HG03520 (cell line): ENCODE results near the gene BCL2.

Experiments used
- ATAC-seq: cut with Tn5 transposase; IDR thresholded peaks from one replicate; pipeline ENCODE4 v1.9.1; 2021; ENCODE audit warnings: mild to moderate bottlenecking, moderate library complexity; ENCODE audit not compliant: unreplicated experiment

BCL2 gene

GRCh38 chr18:63329431-63330145 lies 10.0 kb upstream of the BCL2 start:
- ATAC-seq = no peak

- no peak for ATAC-seq
Measured at GRCh38 chr18:63326011-63326410, 6.4 kb upstream of the BCL2 start.

GRCh38 chr18:63325086-63325686 lies 5.6 kb upstream of the BCL2 start:
- ATAC-seq = no peak

- no peak for ATAC-seq
Measured at GRCh38 chr18:63322908-63323634, 3.5 kb upstream of the BCL2 start.

GRCh38 chr18:63322206-63322605 lies 2.6 kb upstream of the BCL2 start:
- no peak for ATAC-seq

- ATAC-seq = no peak
Measured at GRCh38 chr18:63321291-63321690, 1.7 kb upstream of the BCL2 start.

- ATAC-seq = no peak
Measured at GRCh38 chr18:63320975-63321265, 1.4 kb upstream of the BCL2 start.

GRCh38 chr18:63320123-63320974 lies 780 bp upstream of the BCL2 start:
- peak; percentile 47 for ATAC-seq

- no peak for ATAC-seq
Measured at GRCh38 chr18:63318889-63319382, 633 bp downstream of the BCL2 start.

GRCh38 chr18:63317982-63318888 lies 1.3 kb downstream of the BCL2 start:
- ATAC-seq = peak; percentile 45

- no peak for ATAC-seq
Measured at GRCh38 chr18:63317556-63317946, 2.0 kb downstream of the BCL2 start.

GRCh38 chr18:63316612-63317555 lies 2.7 kb downstream of the BCL2 start:
- ATAC-seq = no peak

- ATAC-seq = no peak
Measured at GRCh38 chr18:63315876-63316275, 3.7 kb downstream of the BCL2 start.

- ATAC-seq = no peak
Measured at GRCh38 chr18:63315131-63315662, 4.4 kb downstream of the BCL2 start.

GRCh38 chr18:63314062-63314790 lies 5.3 kb downstream of the BCL2 start:
- ATAC-seq = no peak

GRCh38 chr18:63313396-63313917 lies 6.1 kb downstream of the BCL2 start:
- no peak for ATAC-seq

GRCh38 chr18:63312737-63313395 lies 6.7 kb downstream of the BCL2 start:
- ATAC-seq = peak; percentile 25
